RWPE1 (cell line): ENCODE results near the gene RAD50.

ENCODE experiments used
- CTCF ChIA-PET: fragments of 350-600 bp; sonication (Branson Sonifier 250); formaldehyde crosslinking; extraction: SDS; loops from one replicate; lab custom pipeline; 2021; lab: Yijun Ruan, JAX
- POLR2A ChIA-PET: fragments of 400-600 bp; formaldehyde crosslinking; extraction: SDS; loops from one replicate; lab custom pipeline; 2020; ENCODE audit warnings: antibody characterized with exemption; ENCODE audit not compliant: low non-redundant PET; lab: Yijun Ruan, JAX
- DNase-seq: peaks from one replicate; pipeline ENCODE4 v3.0.0; 2012; ENCODE audit warnings: low spot score
- H3K27ac ChIP-seq: fragments of 450-650 bp; 2 replicates; pipeline ENCODE4 v1.5.1; 2017
- TF ChIP-seq, protein P1 (sequence below): fragments of 450-650 bp; conservative IDR thresholded peaks from 2 replicates; pipeline ENCODE4 v1.5.1; 2017; ENCODE audit warnings: low read depth, mild to moderate bottlenecking

The RAD50 gene

DNA sequence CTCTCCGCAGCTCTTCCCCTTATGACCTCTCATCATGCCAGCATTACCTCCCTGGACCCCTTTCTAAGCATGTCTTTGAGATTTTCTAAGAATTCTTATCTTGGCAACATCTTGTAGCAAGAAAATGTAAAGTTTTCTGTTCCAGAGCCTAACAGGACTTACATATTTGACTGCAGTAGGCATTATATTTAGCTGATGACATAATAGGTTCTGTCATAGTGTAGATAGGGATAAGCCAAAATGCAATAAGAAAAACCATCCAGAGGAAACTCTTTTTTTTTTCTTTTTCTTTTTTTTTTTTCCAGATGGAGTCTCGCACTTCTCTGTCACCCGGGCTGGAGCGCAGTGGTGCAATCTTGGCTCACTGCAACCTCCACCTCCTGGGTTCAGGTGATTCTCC, 80.5 kb downstream of the RAD50 start:
- ChIA-PET POLR2A (no interaction called here), CTCF (no interaction called here)

GRCh38 chr5:132639706-132640130, 82.9 kb downstream of the RAD50 start:
- ChIA-PET CTCF (interaction anchor here (0.7 kb wide), 1 partner anchor 412 kb away, joined by 3 read pairs; the partner anchor contains the start of gene P4HA2), POLR2A (no interaction called here)
- no peak for DNase-seq
- TF ChIP-seq, protein P1, sequence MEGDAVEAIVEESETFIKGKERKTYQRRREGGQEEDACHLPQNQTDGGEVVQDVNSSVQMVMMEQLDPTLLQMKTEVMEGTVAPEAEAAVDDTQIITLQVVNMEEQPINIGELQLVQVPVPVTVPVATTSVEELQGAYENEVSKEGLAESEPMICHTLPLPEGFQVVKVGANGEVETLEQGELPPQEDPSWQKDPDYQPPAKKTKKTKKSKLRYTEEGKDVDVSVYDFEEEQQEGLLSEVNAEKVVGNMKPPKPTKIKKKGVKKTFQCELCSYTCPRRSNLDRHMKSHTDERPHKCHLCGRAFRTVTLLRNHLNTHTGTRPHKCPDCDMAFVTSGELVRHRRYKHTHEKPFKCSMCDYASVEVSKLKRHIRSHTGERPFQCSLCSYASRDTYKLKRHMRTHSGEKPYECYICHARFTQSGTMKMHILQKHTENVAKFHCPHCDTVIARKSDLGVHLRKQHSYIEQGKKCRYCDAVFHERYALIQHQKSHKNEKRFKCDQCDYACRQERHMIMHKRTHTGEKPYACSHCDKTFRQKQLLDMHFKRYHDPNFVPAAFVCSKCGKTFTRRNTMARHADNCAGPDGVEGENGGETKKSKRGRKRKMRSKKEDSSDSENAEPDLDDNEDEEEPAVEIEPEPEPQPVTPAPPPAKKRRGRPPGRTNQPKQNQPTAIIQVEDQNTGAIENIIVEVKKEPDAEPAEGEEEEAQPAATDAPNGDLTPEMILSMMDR, result no peak
- H3K27ac ChIP-seq, result no peak overlapping the region

More for the DNA sequence above, 80.5 kb downstream of the RAD50 start:
- no peak for DNase-seq
- H3K27ac ChIP-seq, result no peak overlapping the region
- TF ChIP-seq, protein P1, result no peak

DNA sequence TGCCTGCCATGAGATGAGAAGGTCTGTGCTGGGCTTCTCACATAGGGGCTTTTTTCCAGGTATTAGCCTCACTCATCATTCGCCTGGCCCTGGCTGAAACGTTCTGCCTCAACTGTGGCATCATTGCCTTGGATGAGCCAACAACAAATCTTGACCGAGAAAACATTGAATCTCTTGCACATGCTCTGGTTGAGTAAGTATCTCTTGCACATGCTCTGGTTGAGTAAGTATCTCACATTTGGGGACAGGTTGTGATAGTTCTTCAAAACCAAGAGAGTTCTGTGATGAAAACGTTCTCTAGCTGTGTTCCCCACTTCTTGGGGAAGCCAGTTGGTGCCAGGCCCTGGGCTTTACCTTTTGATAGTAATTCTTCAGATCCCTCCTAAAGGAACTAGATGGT, 83.8 kb downstream of the RAD50 start:
- DNase-seq, result no peak
- TF ChIP-seq, protein P1, result no peak
- no peak overlapping the region for H3K27ac ChIP-seq
- POLR2A ChIA-PET, result no interaction called here
- CTCF ChIA-PET, result interaction anchor here (0.7 kb wide), 1 partner anchor 34 kb away, joined by 3 read pairs; no protein-coding TSS in a partner anchor

DNA sequence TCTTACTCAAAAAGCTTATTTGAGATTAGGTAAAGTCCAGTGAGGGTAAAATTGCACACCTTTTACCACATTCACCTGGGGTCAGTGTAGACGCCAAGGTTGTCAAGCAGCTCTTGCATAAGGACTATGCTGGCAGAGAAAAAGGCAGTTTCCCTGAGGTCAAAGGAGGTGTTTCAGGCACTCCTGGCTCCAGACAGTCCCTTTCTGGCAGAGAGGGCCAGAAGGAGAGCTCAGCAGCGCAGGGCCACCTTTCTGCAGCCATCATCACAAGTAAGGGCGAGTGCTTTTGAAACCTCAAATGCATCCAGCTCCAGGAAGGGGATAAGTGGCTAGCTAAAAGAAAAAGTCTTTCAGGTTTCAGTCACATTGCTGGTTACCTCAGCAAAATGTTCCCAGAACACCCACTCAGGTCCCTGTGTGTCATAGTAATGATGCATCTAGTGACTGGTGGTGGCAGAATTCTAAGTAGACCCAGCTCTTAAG, 84.5 kb downstream of the RAD50 start:
- POLR2A ChIA-PET, result no interaction called here
- TF ChIP-seq, protein P1, result no peak
- CTCF ChIA-PET, result interaction anchor here (0.5 kb wide), 1 partner anchor 9 kb away, joined by 3 read pairs; no protein-coding TSS in a partner anchor
- no peak for DNase-seq
- H3K27ac ChIP-seq, result no peak overlapping the region

- CTCF ChIA-PET, result interaction anchor here (0.5 kb wide), 1 partner anchor 9 kb away, joined by 3 read pairs; no protein-coding TSS in a partner anchor
- POLR2A ChIA-PET, result no interaction called here
- H3K27ac ChIP-seq, result no peak overlapping the region
- TF ChIP-seq, protein P1, result no peak
- no peak for DNase-seq
Observed at GRCh38 chr5:132641841-132642240, 85.1 kb downstream of the RAD50 start.

- CTCF ChIA-PET, result interaction anchor here (0.5 to 1.1 kb wide), 4 partner anchors 20 to 267 kb away, joined by 3 to 6 read pairs (median 4); no protein-coding TSS in a partner anchor
- DNase-seq, result no peak
- no peak overlapping the region for H3K27ac ChIP-seq
- POLR2A ChIA-PET, result interaction anchor here (0.6 kb wide), 1 partner anchor 547 kb away, joined by 3 read pairs; no protein-coding TSS in a partner anchor
- TF ChIP-seq, protein P1, result no peak
Observed at GRCh38 chr5:132644177-132644576, 87.4 kb downstream of the RAD50 start.
